HG03457 (cell line): Measurements from ENCODE around the gene ZMIZ1.

ENCODE experiments used
- ATAC-seq: cut with Tn5 transposase; IDR thresholded peaks from one replicate; pipeline ENCODE4 v1.9.1; 2021; ENCODE audit warnings: moderate number of reproducible peaks; ENCODE audit not compliant: unreplicated experiment

The ZMIZ1 gene

GRCh38 chr10:79079490-79080355, 11.0 kb downstream of the ZMIZ1 start:
- ATAC-seq, result no peak

- no peak for ATAC-seq
Observed at GRCh38 chr10:79081353-79082034, 12.7 kb downstream of the ZMIZ1 start.

GRCh38 chr10:79082035-79082373, 13.2 kb downstream of the ZMIZ1 start:
- no peak for ATAC-seq

- no peak for ATAC-seq
Observed at GRCh38 chr10:79082631-79083596, 14.1 kb downstream of the ZMIZ1 start.

GRCh38 chr10:79084012-79084971, 15.5 kb downstream of the ZMIZ1 start:
- no peak for ATAC-seq

GRCh38 chr10:79084972-79085597, 16.3 kb downstream of the ZMIZ1 start:
- no peak for ATAC-seq

GRCh38 chr10:79086822-79087221, 18.1 kb downstream of the ZMIZ1 start:
- ATAC-seq, result no peak

GRCh38 chr10:79087721-79088120, 19.0 kb downstream of the ZMIZ1 start:
- ATAC-seq, result no peak

- ATAC-seq, result no peak
Observed at GRCh38 chr10:79088176-79088575, 19.4 kb downstream of the ZMIZ1 start.

- ATAC-seq, result no peak
Observed at GRCh38 chr10:79088613-79089355, 20.0 kb downstream of the ZMIZ1 start.

- ATAC-seq, result no peak
Observed at GRCh38 chr10:79089632-79090031, 20.9 kb downstream of the ZMIZ1 start.

GRCh38 chr10:79090134-79090803, 21.5 kb downstream of the ZMIZ1 start:
- ATAC-seq, result no peak

GRCh38 chr10:79092292-79092896, 23.6 kb downstream of the ZMIZ1 start:
- ATAC-seq, result no peak

GRCh38 chr10:79093658-79094411, 25.1 kb downstream of the ZMIZ1 start:
- ATAC-seq, result no peak

- ATAC-seq, result no peak
Observed at GRCh38 chr10:79094412-79095175, 25.8 kb downstream of the ZMIZ1 start.

GRCh38 chr10:79095316-79095715, 26.6 kb downstream of the ZMIZ1 start:
- no peak for ATAC-seq

- no peak for ATAC-seq
Observed at GRCh38 chr10:79096514-79096913, 27.7 kb downstream of the ZMIZ1 start.
